Epidermal melanocyte (primary cell): ENCODE results near the gene RPTOR.
"Not testable (repeated sequence)": the region's sequence is repeated elsewhere in the genome, so short reads cannot be mapped to it uniquely, and the experiment has no call there.

Source experiments
- DNase-seq: peaks from one replicate; pipeline ENCODE4 v3.0.0; 2011; ENCODE audit warnings: low spot score; ENCODE audit not compliant: insufficient read length

Gene RPTOR

DNA sequence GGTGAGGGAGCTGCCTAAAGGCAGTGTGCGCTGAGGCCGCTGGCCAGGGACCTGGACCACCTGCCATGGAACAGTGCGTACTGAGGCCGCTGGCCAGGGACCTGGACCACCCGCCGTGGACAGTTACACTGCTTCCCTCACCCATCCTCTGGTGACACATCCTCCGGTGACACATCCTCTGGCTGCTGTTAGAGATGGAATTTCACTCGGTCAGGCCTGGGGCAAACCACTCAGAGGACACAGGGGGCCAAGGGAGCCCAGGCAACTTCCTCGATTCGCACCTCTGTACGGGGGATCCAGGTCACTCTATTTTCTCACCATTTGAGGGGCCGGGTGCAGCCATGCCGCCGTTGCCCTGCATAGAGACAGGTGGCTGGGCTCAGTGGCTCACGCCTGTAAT, 32.4 kb upstream of the RPTOR start:
- no peak for DNase-seq

DNA sequence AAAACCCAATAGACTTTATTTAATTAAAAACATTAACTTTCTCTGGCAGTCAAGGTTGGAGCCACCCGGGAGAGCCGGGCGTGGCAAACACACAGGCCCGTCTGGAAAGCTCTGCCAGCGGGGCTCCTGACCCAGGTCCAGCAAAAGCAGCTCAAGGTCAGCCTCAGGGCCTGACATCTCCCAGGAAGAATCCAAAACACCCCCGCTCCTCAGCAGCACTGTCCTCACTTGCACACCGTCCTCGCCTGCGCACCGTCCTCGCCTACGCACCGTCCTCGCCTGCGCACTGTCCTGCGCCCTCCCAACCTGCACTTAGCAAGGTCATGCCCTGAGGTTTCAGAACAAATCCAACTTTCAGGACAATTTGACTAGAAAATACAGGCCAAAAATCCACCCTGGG, 31.4 kb upstream of the RPTOR start:
- DNase-seq, result no peak

DNA sequence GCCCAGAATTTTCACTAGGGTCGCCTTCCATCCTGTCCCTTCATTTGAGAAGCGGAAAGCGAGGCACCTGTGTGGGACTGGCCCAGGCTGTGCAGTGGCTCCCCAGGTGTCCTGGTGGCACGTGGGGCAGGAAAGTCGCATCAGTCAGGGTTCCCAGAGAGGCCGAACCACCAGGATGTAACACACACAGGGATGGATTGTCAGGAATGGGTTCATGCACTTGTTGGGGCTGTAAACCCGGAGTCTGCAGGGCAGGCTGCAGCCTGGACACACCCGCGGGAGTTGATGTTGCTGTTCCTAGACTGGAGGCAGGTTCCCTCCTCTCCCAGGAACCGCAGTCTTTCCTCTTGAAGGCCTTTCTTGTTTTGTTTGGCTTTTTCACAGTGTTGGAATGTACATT, 30.7 kb upstream of the RPTOR start:
- DNase-seq, result no peak

DNA sequence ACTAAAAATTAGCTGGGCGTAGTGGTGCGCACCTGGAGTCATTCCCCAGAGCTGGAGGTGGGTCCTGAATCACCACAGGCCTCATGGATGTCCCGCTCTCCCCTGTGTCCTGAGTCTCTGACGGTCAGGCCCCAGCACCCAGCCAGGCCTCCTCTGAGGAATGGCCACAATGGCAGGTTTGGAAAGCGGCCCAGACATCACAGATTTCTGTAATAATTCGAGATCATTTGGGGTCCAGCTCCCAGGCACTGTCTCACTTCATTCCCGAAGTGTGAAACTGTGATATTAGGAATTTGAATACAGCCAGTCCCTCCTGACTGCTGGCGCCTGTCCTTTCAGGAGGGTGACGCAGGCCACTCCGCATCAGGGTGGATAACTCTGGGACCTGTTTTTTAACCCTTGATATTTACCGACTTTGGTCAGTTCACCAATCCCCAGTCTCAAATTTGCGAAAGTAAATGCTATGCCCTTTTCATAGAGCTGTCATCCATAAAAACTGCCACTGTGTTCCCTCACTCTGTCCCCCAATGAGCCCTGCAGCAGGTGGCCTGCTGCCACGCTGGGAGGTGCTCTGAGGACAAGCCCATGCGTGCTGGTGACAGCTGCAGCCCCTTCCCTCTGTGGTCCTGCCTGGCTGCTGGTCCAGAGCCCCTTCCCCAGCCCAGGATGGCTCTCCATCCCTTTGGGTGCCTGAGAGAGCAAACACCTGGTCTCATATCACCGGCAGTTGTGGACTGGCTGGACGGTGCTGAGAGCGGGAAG, 28.3 kb upstream of the RPTOR start:
- no peak for DNase-seq

DNA sequence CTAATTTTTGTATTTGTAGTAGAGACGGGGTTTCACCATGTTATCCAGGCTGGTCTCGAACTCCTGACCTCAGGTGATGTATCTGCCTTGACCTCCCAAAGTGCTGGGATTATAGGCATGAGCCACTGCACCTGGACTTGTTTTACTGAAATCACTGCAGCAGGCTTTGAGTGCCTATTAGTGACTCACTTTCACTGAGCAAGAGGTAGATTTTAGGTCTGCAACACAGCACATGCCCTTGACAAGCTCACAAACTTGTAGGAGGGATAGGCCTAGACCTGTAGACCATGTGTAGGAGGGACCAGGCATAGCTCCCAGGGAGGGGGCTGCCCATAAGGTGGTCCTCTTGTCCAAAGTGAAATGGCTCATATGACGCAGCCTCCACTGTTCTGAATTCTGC, 27.0 kb upstream of the RPTOR start:
- no peak for DNase-seq

DNA sequence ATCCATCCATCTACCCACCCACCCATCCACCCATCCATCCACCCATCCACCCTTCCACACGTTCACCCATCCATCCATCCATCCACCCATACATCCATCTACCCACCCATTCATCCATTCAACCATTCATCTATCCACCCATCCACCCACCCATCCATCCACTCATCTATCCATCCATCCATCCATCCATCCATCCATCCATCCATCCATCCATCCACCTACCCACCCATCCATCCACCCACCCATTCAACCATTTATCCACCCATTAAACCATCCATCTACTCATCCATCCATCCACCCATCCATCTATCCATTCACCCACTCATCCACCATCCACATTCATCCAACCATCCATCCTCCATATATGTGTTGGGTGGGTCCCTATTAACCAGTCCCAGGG, 26.2 kb upstream of the RPTOR start:
- DNase-seq, result no peak

DNA sequence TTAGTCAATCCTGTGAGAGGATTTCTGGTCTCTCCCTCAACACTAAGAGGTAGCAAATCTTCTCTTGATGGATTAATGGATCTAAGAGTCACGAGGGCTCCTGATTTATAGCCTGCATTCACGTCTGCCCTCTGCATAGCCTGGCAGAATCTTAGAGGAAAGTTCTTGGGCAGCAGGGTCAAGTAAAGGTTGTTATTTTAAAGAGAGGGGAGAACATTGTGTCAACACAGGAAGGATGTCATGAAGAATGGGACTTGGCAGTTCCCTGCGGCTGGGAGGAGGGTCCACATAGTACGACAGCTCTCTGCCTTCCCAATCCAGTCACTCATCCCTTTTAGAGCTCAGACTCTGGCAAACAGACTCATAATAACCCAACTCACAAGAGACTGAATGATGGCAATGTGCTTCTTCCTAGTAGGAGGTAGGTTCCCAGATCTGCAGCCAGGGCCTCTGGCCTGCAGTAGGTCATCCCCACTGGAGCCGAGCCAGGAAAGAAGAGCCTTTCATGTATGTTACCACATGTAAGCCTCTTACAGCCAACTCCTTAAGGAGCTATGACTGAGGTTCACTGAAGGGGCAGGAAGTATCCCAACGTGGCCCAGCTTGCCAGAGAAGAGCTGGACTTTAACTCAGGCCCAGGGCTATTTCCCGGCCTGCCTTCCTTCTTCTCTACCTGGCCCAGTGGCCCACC, 25.4 kb upstream of the RPTOR start:
- DNase-seq, result no peak

DNA sequence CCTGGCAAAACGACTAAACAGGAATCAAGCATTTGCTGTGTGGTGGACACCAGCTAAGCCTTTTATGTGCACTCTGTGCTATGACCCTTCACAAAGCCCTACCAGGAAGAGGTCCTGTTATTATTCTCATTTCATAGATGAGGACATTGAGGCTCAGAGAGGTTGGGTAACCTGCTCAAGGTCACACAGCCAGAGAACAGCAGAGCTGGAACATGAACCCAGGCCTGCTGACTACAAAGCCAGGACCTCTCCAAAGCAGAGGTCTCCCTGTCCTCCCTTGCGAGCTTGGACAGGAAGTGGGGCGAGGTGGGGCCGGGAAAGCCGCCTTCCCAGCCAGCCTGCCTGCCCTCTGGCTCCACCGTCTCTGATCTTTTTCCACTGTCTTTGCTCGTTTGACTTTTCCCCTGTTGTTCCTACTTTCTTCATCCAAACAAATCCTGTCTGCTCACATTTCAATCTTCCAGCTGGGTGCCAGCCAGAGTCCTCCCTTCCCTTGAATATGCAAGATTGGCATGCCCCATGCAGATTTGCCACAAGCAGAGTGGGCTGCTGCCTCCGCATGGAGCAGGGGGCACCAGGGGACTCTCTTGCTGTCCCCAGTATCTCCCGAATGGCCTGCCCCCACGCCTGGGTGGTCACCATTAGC, 23.7 kb upstream of the RPTOR start:
- no peak for DNase-seq

DNA sequence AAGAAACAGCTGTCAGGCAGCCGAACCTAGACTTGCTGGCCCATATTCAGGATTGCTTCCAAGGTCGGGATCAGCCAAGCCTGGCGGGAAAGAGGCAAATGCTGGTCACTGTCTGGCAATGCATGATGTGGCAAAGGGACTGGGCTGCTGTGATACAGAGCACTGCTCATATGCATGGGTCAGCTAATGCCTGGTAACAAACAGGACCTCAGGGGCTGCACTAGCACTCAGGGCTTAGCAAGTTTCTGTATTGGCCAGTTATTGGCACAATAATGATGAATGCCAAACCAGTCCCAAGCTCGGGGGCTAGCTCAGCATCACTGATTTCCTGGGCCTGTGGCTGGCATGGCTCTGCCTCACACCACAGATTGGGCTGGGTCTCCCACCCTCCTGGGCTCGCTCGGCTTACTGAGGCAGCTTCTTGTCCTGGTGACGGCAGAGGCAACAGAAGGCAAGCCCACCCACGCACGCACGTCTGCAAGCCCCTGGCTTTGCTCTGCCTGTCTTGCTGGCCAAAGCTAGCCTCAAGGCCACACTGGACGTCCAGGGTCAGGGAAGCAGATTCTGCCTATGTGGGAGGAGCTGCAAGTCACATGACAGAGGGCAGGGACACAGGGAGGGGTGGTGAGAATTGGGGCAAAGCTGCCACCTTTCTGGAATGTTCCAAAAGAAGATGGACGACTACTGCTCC, 21.4 kb upstream of the RPTOR start:
- no peak for DNase-seq

DNA sequence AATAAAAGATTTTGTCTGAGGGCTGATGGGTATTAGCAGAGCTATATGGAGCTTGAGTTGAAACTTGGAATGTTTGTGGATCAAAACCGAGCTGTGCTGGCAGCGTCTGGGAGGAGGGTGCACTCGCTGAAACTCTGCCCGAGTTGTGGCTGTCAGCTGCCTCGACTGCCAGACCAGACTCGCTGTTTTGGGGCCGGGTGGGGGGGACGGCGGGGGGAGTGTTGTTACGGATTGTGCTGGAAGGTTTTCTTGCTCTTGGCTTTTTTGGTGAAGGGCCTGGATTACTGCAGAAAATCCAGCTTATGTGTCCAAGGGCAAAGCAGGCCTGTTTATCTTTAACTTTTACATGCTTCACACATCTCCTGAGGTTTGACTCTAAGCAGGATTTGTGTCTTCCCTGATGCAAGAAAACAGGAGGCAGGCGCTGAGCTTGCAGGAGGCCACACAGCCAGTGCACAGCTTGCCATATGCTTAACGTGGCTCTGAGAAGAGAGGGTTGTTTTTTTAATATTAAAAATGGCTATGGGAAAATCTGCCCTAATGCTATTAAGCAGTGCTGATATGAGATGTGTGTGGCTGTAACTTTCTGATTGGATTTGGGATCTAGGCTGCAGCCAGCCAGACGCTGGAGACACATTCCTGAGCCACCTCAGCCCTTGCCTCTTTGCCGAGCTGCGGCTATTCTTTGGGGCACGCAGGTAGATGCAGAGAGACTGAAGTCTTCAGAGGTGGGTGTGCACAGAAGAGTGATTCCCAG, 20.5 kb upstream of the RPTOR start:
- no peak for DNase-seq

DNA sequence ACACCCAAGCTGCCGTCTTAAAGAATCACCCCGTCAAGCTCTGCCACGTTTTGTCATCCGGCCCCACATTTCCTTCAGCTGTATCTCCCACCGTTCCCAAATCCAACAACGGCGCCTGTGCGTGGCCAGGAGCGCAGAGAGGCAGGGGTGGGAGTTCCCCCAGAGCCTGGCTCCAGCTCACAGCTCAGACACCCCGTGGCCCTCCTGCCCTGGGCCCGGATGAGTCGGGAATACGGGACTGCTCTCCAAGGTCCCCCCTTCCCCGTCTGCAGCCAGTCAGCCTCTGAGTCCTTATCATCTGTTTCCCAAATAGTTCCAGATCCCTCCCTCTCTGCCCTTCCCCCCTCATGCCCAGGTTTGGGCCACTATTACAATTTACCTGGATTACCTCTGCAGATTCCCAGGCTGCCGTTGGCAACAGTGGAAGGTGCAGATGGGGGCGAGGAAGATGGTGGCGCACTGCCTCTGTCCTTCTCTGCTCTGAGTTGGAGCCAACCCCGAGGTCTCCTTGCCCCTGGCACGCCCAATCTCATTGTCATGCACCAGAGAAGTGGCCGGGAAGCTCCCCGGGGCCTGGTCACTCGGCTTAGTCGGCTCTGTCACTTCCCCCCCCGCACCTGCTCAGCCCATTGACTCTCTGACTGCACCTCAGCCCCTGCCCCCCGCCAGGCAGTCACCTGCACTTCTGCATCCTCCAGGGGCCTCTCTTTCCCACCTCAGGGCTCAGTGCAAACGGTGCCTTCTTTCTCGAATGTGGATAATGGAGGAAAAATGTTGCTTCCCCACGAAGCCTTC, 18.3 kb upstream of the RPTOR start:
- DNase-seq, result no peak

DNA sequence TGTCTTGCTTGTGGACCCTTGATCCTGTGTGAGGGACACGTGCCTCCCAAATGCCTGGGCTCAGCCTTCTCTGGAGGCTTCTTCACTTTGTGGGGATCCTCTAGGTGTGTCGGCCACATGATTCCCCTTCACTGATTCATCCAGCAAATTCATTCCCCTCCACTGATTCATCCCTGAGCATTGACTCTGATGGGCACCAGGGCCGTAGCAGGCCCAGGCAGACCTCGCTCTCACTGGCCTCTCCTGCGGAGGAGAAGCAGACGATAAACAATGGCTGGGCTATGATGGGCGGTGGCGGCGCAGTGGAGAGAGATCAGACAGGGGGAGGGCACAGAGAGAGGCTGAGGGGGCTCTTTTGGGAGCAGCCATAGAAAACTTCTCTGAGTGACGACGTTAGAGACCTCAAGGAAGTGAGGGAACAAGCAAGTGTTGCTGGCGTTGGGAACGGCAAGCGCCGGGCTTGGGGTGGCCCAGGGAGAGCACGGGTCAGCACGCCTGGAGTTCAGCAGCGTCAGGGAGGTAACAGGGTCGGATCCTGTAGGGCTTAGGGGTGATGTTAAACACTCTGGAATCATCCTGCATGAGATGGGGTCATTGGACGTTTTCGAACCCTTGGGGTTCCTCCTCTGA, 17.5 kb upstream of the RPTOR start:
- no peak for DNase-seq

DNA sequence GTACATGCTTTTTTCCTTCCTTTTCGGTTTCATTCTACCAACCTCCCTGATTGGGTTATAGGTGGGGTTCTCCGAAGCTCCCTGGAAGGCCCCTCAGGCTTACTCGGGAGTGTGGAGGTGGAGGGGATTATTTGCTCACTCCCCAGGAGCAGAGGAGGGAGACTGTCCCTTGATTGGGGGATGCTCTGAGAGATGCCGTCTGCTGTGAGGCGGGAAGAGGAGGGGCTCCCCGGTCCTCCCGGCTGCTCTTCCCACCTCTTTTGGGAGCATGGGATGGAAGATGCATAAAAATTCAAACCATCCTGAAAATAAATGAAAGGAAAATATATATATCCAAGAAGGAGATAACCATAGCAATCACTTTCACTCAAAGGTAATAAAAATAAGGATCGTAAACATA, 16.1 kb upstream of the RPTOR start:
- DNase-seq, result no peak

DNA sequence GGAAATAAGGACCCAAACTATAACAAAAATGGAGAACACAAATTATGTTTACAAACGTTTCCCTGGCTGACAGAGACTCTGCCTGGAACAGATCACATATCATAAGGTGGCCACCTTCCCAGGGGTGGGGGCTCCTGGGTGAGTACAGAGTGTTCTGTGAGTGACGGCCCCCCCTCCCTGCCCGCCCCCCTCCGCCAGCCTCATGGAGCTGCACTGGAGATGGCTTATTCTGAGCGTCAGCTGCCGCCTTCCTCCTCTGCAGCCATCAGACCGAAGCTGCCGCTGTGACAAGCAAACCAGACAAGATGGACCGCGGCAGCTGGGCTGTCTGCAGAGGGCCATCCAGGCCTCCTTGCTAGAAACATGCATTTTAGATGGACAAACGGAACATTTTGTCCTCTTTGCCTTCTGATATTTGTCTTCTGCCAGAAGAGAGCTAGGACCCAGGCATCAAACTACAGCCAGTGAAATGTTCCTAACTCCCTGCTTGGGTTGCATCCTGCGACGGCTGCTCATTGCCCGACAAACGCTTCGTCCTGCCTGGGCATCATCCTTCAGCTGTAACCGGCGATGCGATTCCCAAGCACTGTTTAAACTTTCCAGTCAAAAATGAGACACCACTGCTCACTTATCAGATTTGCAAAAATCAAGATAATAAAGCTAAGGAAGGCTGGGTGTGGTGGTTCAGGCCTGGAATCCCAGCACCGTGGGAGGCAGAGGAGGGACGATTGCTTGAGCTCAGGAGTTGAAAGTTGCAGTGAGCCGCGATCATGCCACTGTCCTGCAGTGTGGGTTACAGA, 15.3 kb upstream of the RPTOR start:
- no peak for DNase-seq

DNA sequence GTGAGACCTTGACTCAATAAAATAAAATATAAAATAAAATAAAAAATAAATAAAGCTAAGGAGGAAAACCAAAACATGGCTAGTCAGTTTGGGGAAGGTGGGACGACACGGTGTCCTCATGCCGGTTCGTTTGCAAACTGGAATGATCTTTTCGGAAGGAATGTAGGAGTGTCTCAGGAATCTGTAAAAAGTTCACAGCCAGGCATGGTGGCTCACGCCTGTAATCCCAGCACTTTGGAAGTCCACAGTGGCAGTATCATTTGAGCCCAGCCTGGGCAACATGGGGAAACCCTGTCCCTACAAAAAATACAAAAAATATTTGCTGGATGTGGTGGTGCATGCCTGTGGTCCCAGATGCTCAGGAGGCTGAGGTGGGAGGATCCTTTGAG, 14.7 kb upstream of the RPTOR start:
- no peak for DNase-seq

DNA sequence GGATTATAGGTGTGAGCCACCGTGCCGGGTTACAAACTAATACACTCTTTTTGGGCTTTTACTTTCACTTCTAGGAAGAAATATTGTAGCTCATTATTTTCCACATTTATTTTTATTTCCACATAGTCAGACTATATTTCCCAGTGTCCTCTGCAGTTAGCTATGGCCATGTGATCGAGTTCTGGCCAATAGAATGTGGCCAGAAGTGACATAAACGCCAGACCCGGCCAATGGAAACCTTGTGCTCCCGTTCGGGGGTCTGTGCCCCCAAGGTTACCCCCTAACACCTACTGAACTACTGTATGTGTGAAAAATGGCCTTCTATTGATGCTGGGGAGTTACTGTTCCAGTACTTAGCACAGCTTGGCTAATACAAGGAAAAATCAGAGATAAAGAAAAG, 13.2 kb upstream of the RPTOR start:
- no peak for DNase-seq

DNA sequence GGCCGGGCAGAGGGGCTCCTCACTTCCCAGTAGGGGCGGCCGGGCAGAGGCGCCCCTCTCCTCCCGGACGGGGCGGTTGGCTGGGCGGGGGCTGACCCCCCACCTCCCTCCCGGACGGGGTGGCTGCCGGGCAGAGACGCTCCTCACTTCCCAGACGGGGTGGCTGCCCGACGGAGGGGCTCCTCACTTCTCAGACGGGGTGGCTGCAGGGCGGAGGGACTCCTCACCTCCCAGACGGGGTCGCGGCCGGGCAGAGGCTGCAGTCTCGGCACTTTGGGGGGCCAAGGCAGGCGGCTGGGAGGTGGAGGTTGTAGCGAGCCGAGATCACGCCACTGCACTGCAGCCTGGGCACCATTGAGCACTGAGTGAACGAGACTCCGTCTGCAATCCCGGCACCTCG, 7.3 kb upstream of the RPTOR start:
- not testable (repeated sequence) for DNase-seq

DNA sequence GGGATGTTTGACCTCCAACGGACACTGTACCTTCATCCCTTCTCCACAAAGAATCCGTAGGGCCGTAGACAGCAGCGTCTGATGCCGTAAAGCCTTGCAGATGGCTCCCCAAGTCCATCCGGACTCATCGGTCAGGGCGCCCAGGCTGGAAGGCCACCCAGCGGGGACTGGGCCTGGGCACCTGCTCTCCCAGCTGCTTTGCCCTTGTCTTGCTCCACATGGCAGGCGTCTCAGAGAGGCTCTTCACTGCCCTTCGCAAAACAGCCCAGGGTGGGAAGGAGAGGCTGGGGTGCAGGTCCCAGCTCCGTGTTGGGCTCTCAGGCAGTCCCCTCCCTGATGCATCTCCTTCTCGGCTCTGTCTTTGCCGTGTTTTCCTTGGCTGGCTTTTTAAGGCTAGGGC, 6.2 kb upstream of the RPTOR start:
- no peak for DNase-seq

DNA sequence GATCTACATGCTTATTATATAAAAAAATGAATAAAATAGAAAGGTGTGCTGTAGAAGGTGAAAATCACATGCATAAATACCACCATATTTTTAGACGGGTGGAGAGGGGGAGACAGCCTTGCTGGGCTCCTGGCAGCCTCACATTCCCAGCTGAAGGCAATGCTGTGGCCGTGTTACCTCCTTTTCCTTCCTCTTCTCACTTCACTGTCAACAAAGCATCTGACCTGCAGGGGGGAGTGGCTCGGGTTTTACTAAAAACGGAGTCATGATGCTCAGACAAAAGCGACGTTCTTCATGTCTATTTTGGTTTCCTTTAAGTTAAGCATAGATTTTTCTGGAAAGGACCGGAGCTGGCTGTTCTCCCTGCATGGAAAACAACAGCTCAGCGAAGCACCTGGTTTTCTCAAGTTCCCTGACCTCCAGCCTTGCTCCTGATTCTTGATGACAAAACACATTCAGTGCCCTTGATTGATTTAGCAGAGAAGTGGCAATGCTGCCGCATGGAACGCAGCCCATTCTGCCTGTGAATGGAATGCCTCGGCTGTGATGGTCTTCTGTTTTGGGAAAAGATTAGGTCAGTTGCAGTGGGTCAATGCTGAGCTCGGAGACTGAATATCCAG, 5.5 kb upstream of the RPTOR start:
- no peak for DNase-seq
